NCI-H2081 treated with DMSO at 0.1 percent for 48 hours (cell line): Measurements from ENCODE around the gene SLC38A1.

Source experiments
- DNase-seq: peaks from one replicate; lab custom pipeline; 2025; lab: John Stamatoyannopoulos, UW

The SLC38A1 gene

GRCh38 chr12:46134205-46134811 is 134.5 kb downstream of the SLC38A1 start:
- no peak for DNase-seq

DNA sequence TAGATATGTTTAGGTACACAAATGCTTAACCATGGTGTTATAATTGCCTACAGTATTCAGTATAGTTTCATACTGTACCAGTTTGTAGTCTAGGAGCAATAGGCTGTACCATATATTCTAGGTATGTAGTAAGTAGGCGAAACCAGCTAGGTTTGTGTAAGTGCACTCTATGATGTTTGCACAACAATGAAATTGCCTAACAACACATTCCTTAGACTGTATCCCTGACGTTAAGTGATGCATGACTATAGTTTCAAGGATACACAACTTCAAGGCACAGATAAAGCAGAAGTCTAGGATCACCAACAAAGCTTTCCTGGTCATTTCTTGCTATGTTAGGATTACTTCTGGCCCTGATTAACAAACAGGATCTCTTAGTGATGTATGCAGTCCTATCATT is 135.1 kb downstream of the SLC38A1 start:
- DNase-seq: no peak
